ENCODE data around the gene AARS1. TPM values are rescaled to one million over a fixed set of nuclear protein-coding genes. Genes with fewer than 3 reads are reported as not detected.
"Not testable (repeated sequence)": the region's sequence is repeated elsewhere in the genome, so short reads cannot be mapped to it uniquely, and the experiment has no call there.

The AARS1 gene
- 10 to 100 TPM; 68.0 to 69.4 TPM for total RNA-seq

- Histone ChIP-seq H3K27me3 (replicated peaks; ENCODE audit: insufficient read depth) (no peaks in the 10 kb centered on the region), H3K36me3 (no peaks in the 10 kb centered on the region), H3K9me3 (no peaks in the 10 kb centered on the region), H3K27ac (peak within 1 kb of the TSS; percentile 88 to 92), H3K4me1 (ENCODE audit: control insufficient read depth in 1 of 2, low read depth in 2 of 2) (peaks cover 9 to 13% of the 10 kb centered on the region in 2 donors), H3K4me3 (peak within 1 kb of the TSS; percentile 83)
- DNase-seq (ENCODE audit: low spot score) (peak; percentile 92), ATAC-seq (ENCODE audit: insufficient number of reproducible peaks, low FRiP score, low read depth) (peak; percentile 100)
- no peak for TF ChIP-seq CTCF (IDR thresholded peaks at IDR 0.05)
Measured at GRCh38 chr16:70289229-70290094, at the start of gene AARS1. Gene AARS1, minus strand, starts transcription at chr16:70289506. Its CDS starts 6,743 bp downstream, at chr16:70282763.

GRCh38 chr16:70337814-70338213, 48.5 kb upstream of the AARS1 start:
- Histone ChIP-seq H3K27me3 (replicated peaks; ENCODE audit: insufficient read depth) (no peaks in the 10 kb centered on the region), H3K27ac (no peak overlapping the region), H3K4me1 (ENCODE audit: control insufficient read depth in 1 of 2, low read depth in 2 of 2) (no peaks in the 10 kb centered on the region), H3K4me3 (no peak overlapping the region), H3K9me3 (no peaks in the 10 kb centered on the region), H3K36me3 (peaks cover 15% of the 10 kb centered on the region)
- DNase-seq (ENCODE audit: low spot score), result no peak
- TF ChIP-seq CTCF (IDR thresholded peaks at IDR 0.05), result no peak
- no peak for ATAC-seq (ENCODE audit: insufficient number of reproducible peaks, low FRiP score, low read depth)

- H3K36me3 ChIP-seq, result peaks cover 48% of the 10 kb centered on the region
- not testable (repeated sequence) for H3K9me3 ChIP-seq; H3K27ac ChIP-seq; H3K4me1 ChIP-seq (ENCODE audit: control insufficient read depth in 1 of 2, low read depth in 2 of 2); DNase-seq (ENCODE audit: low spot score); H3K4me3 ChIP-seq; ATAC-seq (ENCODE audit: insufficient number of reproducible peaks, low FRiP score, low read depth); H3K27me3 ChIP-seq (replicated peaks; ENCODE audit: insufficient read depth)
Measured at GRCh38 chr16:70332728-70333127, 43.4 kb upstream of the AARS1 start.

- no peaks in the 10 kb centered on the region for H3K27me3 ChIP-seq (replicated peaks; ENCODE audit: insufficient read depth)
- H3K4me1 ChIP-seq (ENCODE audit: control insufficient read depth in 1 of 2, low read depth in 2 of 2), result no peaks in the 10 kb centered on the region
- H3K36me3 ChIP-seq, result peaks cover 54% of the 10 kb centered on the region
- TF ChIP-seq CTCF (IDR thresholded peaks at IDR 0.05), result peak; percentile 28
- no peak overlapping the region for H3K27ac ChIP-seq
- no peak overlapping the region for H3K4me3 ChIP-seq
- DNase-seq (ENCODE audit: low spot score) (no peak), ATAC-seq (ENCODE audit: insufficient number of reproducible peaks, low FRiP score, low read depth) (no peak)
- no peaks in the 10 kb centered on the region for H3K9me3 ChIP-seq
Measured at GRCh38 chr16:70331588-70332358, 42.5 kb upstream of the AARS1 start.

- Histone ChIP-seq H3K36me3 (peaks cover 54% of the 10 kb centered on the region), H3K9me3 (no peaks in the 10 kb centered on the region), H3K4me1 (ENCODE audit: control insufficient read depth in 1 of 2, low read depth in 2 of 2) (no peaks in the 10 kb centered on the region), H3K4me3 (no peak overlapping the region), H3K27me3 (replicated peaks; ENCODE audit: insufficient read depth) (no peaks in the 10 kb centered on the region), H3K27ac (no peak overlapping the region)
- no peak for TF ChIP-seq CTCF (IDR thresholded peaks at IDR 0.05)
- ATAC-seq (ENCODE audit: insufficient number of reproducible peaks, low FRiP score, low read depth) (no peak), DNase-seq (ENCODE audit: low spot score) (no peak)
Measured at GRCh38 chr16:70331091-70331490, 41.8 kb upstream of the AARS1 start.

All from thoracic aorta (tissue), 2 donors.